8988T (cell line): ENCODE data around the gene RBM17.
"Not testable (repeated sequence)": the region's sequence is repeated elsewhere in the genome, so short reads cannot be mapped to it uniquely, and the experiment has no call there.

Source experiments
- DNase-seq: peaks from one replicate; pipeline ENCODE4 v3.0.0; 2011

The RBM17 gene

GRCh38 chr10:6163364-6164270 is 74.8 kb downstream of the RBM17 start:
- peak; percentile 88 for DNase-seq

GRCh38 chr10:6164271-6165095 is 75.6 kb downstream of the RBM17 start:
- DNase-seq, result no peak

GRCh38 chr10:6165221-6165725 is 76.4 kb downstream of the RBM17 start:
- DNase-seq, result no peak

- DNase-seq, result not testable (repeated sequence)
Observed at GRCh38 chr10:6165933-6166332, 77.1 kb downstream of the RBM17 start.
